GM12878 (cell line): ENCODE data around the gene PCARE.

ENCODE experiments used
- BRCA1 ChIP-seq: IDR thresholded peaks from 2 replicates; pipeline ENCODE4 v1.6.1; 2011; ENCODE audit warnings: low read depth, low read length, improper control_type of control experiment
- POLR2A ChIP-seq: IDR thresholded peaks from 2 replicates; pipeline ENCODE4 v1.6.1; 2011; ENCODE audit warnings: low read depth, mild to moderate bottlenecking, low read length
- POLR2AphosphoS5 ChIP-seq: IDR thresholded peaks from 2 replicates; pipeline ENCODE4 v1.6.1; 2011; ENCODE audit warnings: mild to moderate bottlenecking, low read length, inconsistent platforms

DNA sequence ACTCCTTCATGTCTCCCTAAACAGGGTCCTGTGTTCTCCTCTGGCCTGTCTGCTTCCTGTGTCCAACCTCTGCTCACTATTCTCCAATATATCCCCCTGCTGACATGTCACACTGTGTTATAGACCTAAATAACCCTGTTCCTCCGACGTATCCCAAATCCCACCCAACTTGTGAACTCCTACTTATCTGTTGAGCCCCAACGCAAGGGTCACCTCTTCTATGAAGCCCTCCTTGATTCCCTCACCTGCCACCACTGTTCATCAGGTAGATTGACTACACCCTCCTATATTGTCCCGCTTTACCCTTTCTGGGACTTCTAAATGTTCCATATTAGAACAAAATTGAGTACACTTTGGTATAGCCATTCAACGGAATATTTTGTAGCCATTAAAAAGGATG lies 42.1 kb downstream of the PCARE start:
- TF ChIP-seq POLR2A (no peak), BRCA1 (no peak), POLR2AphosphoS5 (no peak)
